PC-9 (cell line): Measurements from ENCODE around the gene GCLM. TPM values are rescaled to one million over a fixed set of nuclear protein-coding genes. Genes with fewer than 3 reads are reported as not detected.

ENCODE experiments used
- BruUV-seq: library from RNA; stranded (reverse); fragments of 400-500 nt; replicated peaks from 2 replicates; lab custom pipeline; 2021; lab: Mats Ljungman, UMichigan
- CTCF ChIA-PET: fragments of 300-600 bp; sonication (Branson Sonifier 250); formaldehyde crosslinking; loops from one replicate; lab custom pipeline; 2022; ENCODE audit warnings: antibody characterized with exemption; lab: Charles Lee
- POLR2A ChIA-PET: fragments of 300-600 bp; sonication (Branson Sonifier 250); formaldehyde crosslinking; loops from one replicate; lab custom pipeline; 2022; ENCODE audit warnings: antibody characterized with exemption; ENCODE audit not compliant: unreplicated experiment; lab: Charles Lee
- DNase-seq, 2 experiments: peaks; one replicate each; pipeline versions ENCODE4 v3.0.0 to v3.0.0-alpha.2; 2015 to 2022; ENCODE audit warnings: mixed read lengths in 1 of 2
- H2AFZ ChIP-seq: fragments of 200-600 bp; sonication (generic); 2 replicates; pipeline ENCODE4 v1.8.1; 2017; ENCODE audit warnings: antibody characterized with exemption
- H3F3A ChIP-seq: fragments of 200-600 bp; sonication (generic); 2 replicates; pipeline ENCODE4 v1.8.1; 2017; ENCODE audit warnings: antibody characterized with exemption, mild to moderate bottlenecking, low read depth; ENCODE audit not compliant: insufficient read depth
- H3K27ac ChIP-seq: fragments of 200-600 bp; sonication (generic); 2 replicates; pipeline ENCODE4 v1.6.1; 2016; ENCODE audit warnings: mixed run types
- H3K27me3 ChIP-seq: fragments of 200-600 bp; sonication (generic); 2 replicates; pipeline ENCODE4 v1.6.1; 2016; ENCODE audit warnings: low read depth, mixed run types; ENCODE audit not compliant: insufficient read depth
- H3K36me3 ChIP-seq: fragments of 200-600 bp; sonication (generic); 2 replicates; pipeline ENCODE4 v1.6.1; 2016; ENCODE audit warnings: low read depth, mixed run types
- H3K4me1 ChIP-seq: fragments of 200-600 bp; sonication (generic); replicated peaks from 2 replicates; pipeline ENCODE4 v1.6.1; 2016; ENCODE audit warnings: mixed run types; ENCODE audit not compliant: insufficient read depth
- H3K4me2 ChIP-seq: fragments of 200-600 bp; sonication (generic); 2 replicates; pipeline ENCODE4 v1.6.1; 2017; ENCODE audit warnings: mixed run types
- H3K4me3 ChIP-seq: fragments of 200-600 bp; sonication (generic); 2 replicates; pipeline ENCODE4 v1.6.1; 2016; ENCODE audit warnings: mixed run types
- H3K79me2 ChIP-seq: fragments of 200-600 bp; sonication (generic); 2 replicates; pipeline ENCODE4 v1.6.1; 2017; ENCODE audit warnings: low read depth, mixed run types
- H3K9me2 ChIP-seq: fragments of 200-600 bp; sonication (generic); 2 replicates; pipeline ENCODE4 v1.8.1; 2017; ENCODE audit warnings: mild to moderate bottlenecking; ENCODE audit not compliant: insufficient read depth
- H3K9me3 ChIP-seq: fragments of 200-600 bp; sonication (generic); 2 replicates; pipeline ENCODE4 v1.8.1; 2016; ENCODE audit warnings: low read depth; ENCODE audit not compliant: insufficient read depth
- H4K20me1 ChIP-seq: fragments of 200-600 bp; sonication (generic); 2 replicates; pipeline ENCODE4 v1.8.1; 2017; ENCODE audit not compliant: insufficient read depth
- CTCF ChIP-seq: fragments of 200-600 bp; sonication (generic); conservative IDR thresholded peaks from 2 replicates; pipeline ENCODE4 v1.6.1; 2017; ENCODE audit warnings: mixed run types, antibody characterized with exemption, mild to moderate bottlenecking, moderate library complexity
- EZH2 ChIP-seq: fragments of 200-600 bp; sonication (generic); IDR thresholded peaks from 2 replicates; pipeline ENCODE4 v1.8.0; 2017; ENCODE audit warnings: antibody characterized with exemption, low read depth
- intact Hi-C: fragments of 100-400 bp; cut with micrococcal nuclease; formaldehyde crosslinking; loops from one replicate; pipeline ENCODE4 v1.10.0; 2022; ENCODE audit not compliant: unreplicated experiment
- total RNA-seq: library from RNA; stranded (reverse); gene quantifications from 2 replicates; pipeline ENCODE4 v1.2.3, GENCODE V29; 2021

Gene GCLM
- total RNA-seq, 1 experiment from 2014 or later = 270 TPM

DNA sequence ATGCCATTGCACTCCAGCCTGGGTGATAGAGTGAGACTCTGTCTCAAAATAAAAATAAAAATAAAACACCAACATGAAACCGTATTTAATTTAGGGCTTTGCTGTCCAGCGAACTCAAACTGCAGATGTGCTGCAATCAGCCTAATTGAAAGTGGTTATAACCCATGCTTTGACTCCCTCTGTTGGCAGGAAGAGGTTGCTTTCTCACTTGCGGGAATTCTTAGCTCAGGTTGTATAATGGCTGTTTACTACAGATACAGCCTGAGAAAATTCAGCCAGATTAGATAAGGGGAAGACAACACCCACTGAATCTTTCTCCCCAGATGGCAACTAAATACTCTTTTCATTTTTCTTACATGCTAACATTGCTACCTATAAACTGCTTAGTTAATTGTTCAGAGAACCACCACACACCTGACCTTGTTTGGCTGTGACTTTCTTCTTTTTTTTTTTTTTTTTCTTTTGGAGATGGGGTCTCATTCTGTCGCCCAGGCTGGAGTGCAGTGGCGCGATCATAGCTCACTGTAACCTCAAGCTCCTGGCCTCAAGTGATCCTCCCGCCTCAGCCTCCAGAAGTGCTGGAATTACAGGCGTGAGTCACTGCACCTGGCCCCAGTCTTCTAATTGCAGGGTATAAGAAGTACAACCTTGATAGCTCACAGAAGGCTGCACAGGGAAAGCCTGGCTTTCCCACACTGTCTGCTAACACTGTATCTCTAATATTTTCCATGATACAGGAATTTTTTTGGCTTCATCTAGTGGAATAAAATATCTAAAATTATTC is 64.8 kb downstream of the GCLM start:
- peaks cover 33% of the 10 kb centered on the region for H3F3A ChIP-seq
- H3K9me2 ChIP-seq = no peaks in the 10 kb centered on the region
- no peaks in the 10 kb centered on the region for H3K9me3 ChIP-seq
- no TSS peak for BruUV-seq
- H3K27ac ChIP-seq = peak overlapping the region; percentile 81
- ChIA-PET POLR2A (interaction anchor here (0.5 to 0.7 kb wide), 4 partner anchors 32 to 816 kb away, joined by 3 to 4 read pairs (median 3); no protein-coding TSS in a partner anchor), CTCF (interaction anchor here (0.5 to 2.7 kb wide), 14 partner anchors 24 to 813 kb away, joined by 3 to 18 read pairs (median 7); no protein-coding TSS in a partner anchor)
- peaks cover 45% of the 10 kb centered on the region for H3K4me1 ChIP-seq
- no peak overlapping the region for H2AFZ ChIP-seq
- no peaks in the 10 kb centered on the region for H4K20me1 ChIP-seq
- 0 out of 2 replicates have a peak, but pooled peaks cover 5% of the 10 kb centered on the region for H3K36me3 ChIP-seq
- H3K79me2 ChIP-seq = peaks cover 15% of the 10 kb centered on the region
- no peak overlapping the region for H3K4me3 ChIP-seq
- TF ChIP-seq CTCF (peak; percentile 87), EZH2 (no peak)
- H3K27me3 ChIP-seq = no peaks in the 10 kb centered on the region
- peak; percentile 35 to 76 for DNase-seq
- intact Hi-C loops = loop anchor here (1.0 to 5.0 kb wide), 6 partner anchors 30 to 497 kb away; partner anchors contain the start of gene DR1
- peak overlapping the region; percentile 95 for H3K4me2 ChIP-seq

- Histone ChIP-seq H3F3A (peaks cover 34% of the 10 kb centered on the region), H3K4me1 (peaks cover 43% of the 10 kb centered on the region), H3K9me2 (no peaks in the 10 kb centered on the region), H4K20me1 (no peaks in the 10 kb centered on the region), H3K79me2 (peaks cover 15% of the 10 kb centered on the region), H2AFZ (no peak overlapping the region), H3K9me3 (no peaks in the 10 kb centered on the region), H3K36me3 (0 out of 2 replicates have a peak, but pooled peaks cover 5% of the 10 kb centered on the region), H3K27me3 (no peaks in the 10 kb centered on the region), H3K27ac (no peak overlapping the region), H3K4me3 (no peak overlapping the region), H3K4me2 (no peak overlapping the region)
- POLR2A ChIA-PET = interaction anchor here (0.6 to 0.7 kb wide), 2 partner anchors 204 to 386 kb away, joined by 3 to 4 read pairs; no protein-coding TSS in a partner anchor
- intact Hi-C loops = no loop called here
- DNase-seq = peak in 1 of 2 experiments; percentile 26
- CTCF ChIA-PET = interaction anchor here (1.5 to 2.7 kb wide), 2 partner anchors 25 to 214 kb away, joined by 8 to 18 read pairs; no protein-coding TSS in a partner anchor
- no peak for TF ChIP-seq EZH2
- TF ChIP-seq CTCF = no peak
- no TSS peak for BruUV-seq
These were observed 66.3 kb downstream of the GCLM start for GRCh38 chr1:93842750-93843500.

GRCh38 chr1:93841771-93842170 is 67.5 kb downstream of the GCLM start:
- intact Hi-C loops = no loop called here
- H2AFZ ChIP-seq = no peak overlapping the region
- H4K20me1 ChIP-seq = no peaks in the 10 kb centered on the region
- BruUV-seq = no TSS peak
- peaks cover 44% of the 10 kb centered on the region for H3K4me1 ChIP-seq
- H3K27ac ChIP-seq = no peak overlapping the region
- H3K9me2 ChIP-seq = no peaks in the 10 kb centered on the region
- DNase-seq = no peak
- H3K79me2 ChIP-seq = peaks cover 15% of the 10 kb centered on the region
- 0 out of 2 replicates have a peak, but pooled peaks cover 5% of the 10 kb centered on the region for H3K36me3 ChIP-seq
- CTCF ChIA-PET = no interaction called here
- H3K27me3 ChIP-seq = no peaks in the 10 kb centered on the region
- no peak overlapping the region for H3K4me2 ChIP-seq
- peaks cover 30% of the 10 kb centered on the region for H3F3A ChIP-seq
- H3K9me3 ChIP-seq = peaks cover 5% of the 10 kb centered on the region
- H3K4me3 ChIP-seq = no peak overlapping the region
- POLR2A ChIA-PET = no interaction called here
- TF ChIP-seq CTCF = no peak
- TF ChIP-seq EZH2 = no peak
